Right atrium auricular region (tissue), 2 donors: ENCODE measurements around the gene ECE2. TPM values are rescaled to one million over a fixed set of nuclear protein-coding genes. Genes with fewer than 3 reads are reported as not detected.

Experiments
- DNase-seq: peaks from one replicate; pipeline ENCODE4 v3.0.0-alpha.2; 2019; ENCODE audit warnings: low spot score
- H3K27ac ChIP-seq, 2 donors: fragments of 200-600 bp; sonication (generic); 1 replicate in 1 of 2; 2 replicates in 1 of 2; pipeline ENCODE4 v1.5.1; 2016 to 2019
- H3K27me3 ChIP-seq, 2 donors: fragments of 200-600 bp; sonication (generic); one replicate each; pipeline versions ENCODE4 v1.5.1 to v1.6.0; 2017 to 2019
- H3K36me3 ChIP-seq: fragments of 200-600 bp; sonication (generic); one replicate; pipeline ENCODE4 v1.5.1; 2016
- H3K4me1 ChIP-seq, 2 donors: fragments of 200-600 bp; sonication (generic); one replicate each; pipeline versions ENCODE4 v1.5.1 to v1.6.0; 2017 to 2019
- H3K4me3 ChIP-seq, 2 donors: fragments of 200-600 bp; sonication (generic); 1 replicate in 1 of 2; 2 replicates in 1 of 2; pipeline ENCODE4 v1.5.1; 2017 to 2019; ENCODE audit warnings: mild to moderate bottlenecking in 1 of 2, moderate library complexity in 1 of 2
- H3K9me3 ChIP-seq, 2 donors: fragments of 200-600 bp; sonication (generic); one replicate each; pipeline ENCODE4 v1.5.1; 2019
- total RNA-seq, 2 donors: library from RNA; depleted of rRNA; stranded (reverse); fragments of >200 nt; gene quantifications; one replicate each; pipeline ENCODE4 v1.1.0, GENCODE V29; 2016
- TF ChIP-seq, protein P1 (sequence below), 2 donors: fragments of 200-600 bp; sonication (generic); IDR thresholded peaks; one replicate each; pipeline ENCODE4 v1.5.1; 2019; ENCODE audit warnings: antibody characterized with exemption in 2 of 2

The ECE2 gene
- total RNA-seq, 2 donors from 2014 or later = 1.6 TPM; not detected in 1

DNA sequence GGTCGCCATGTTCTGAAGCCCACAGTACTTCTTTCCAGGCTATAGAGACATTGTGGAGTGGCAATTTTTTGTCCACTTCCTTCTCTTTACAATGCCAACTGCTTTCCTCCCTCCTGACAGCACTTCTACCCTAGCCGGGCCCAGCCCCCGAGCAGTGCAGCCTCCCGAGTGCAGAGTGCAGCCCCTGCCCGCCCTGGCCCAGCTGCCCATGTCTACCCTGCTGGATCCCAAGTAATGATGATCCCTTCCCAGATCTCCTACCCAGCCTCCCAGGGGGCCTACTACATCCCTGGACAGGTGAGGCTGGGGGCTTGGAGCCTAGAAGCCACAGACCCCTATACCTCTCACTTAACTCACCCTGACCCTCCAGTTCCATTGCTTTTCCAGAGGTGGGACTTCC, 41.4 kb downstream of the ECE2 start:
- Histone ChIP-seq H3K27ac (peak overlapping the region in 1 of 2 donors; percentile 96), H3K27me3 (no peaks in the 10 kb centered on the region), H3K9me3 (no peaks in the 10 kb centered on the region), H3K4me1 (peaks cover 0 to 69% of the 10 kb centered on the region in 2 donors), H3K4me3 (peak overlapping the region in 1 of 2 donors; percentile 76), H3K36me3 (peaks cover 30% of the 10 kb centered on the region)
- TF ChIP-seq, protein P1, sequence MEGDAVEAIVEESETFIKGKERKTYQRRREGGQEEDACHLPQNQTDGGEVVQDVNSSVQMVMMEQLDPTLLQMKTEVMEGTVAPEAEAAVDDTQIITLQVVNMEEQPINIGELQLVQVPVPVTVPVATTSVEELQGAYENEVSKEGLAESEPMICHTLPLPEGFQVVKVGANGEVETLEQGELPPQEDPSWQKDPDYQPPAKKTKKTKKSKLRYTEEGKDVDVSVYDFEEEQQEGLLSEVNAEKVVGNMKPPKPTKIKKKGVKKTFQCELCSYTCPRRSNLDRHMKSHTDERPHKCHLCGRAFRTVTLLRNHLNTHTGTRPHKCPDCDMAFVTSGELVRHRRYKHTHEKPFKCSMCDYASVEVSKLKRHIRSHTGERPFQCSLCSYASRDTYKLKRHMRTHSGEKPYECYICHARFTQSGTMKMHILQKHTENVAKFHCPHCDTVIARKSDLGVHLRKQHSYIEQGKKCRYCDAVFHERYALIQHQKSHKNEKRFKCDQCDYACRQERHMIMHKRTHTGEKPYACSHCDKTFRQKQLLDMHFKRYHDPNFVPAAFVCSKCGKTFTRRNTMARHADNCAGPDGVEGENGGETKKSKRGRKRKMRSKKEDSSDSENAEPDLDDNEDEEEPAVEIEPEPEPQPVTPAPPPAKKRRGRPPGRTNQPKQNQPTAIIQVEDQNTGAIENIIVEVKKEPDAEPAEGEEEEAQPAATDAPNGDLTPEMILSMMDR (IDR thresholded peaks at IDR 0.05) = no peak
- no peak for DNase-seq

DNA sequence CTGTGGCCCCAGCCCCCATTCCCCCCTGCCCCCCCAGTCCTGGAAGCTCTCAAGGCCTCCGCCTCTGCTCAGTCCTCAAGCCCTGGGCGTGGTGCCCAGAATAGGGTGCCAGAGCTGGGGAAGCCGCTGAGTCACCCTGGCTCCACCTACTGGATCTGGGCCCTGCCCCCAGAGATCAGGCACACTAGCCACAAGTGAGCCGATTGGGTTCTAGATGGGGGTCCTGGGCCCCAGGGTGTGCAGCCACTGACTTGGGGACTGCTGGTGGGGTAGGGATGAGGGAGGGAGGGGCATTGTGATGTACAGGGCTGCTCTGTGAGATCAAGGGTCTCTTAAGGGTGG, 44.3 kb downstream of the ECE2 start:
- Histone ChIP-seq H3K9me3 (no peaks in the 10 kb centered on the region), H3K4me3 (peak overlapping the region in 1 of 2 donors; percentile 32), H3K27me3 (no peaks in the 10 kb centered on the region), H3K36me3 (peaks cover 58% of the 10 kb centered on the region), H3K4me1 (peaks cover 0 to 64% of the 10 kb centered on the region in 2 donors), H3K27ac (peak overlapping the region; percentile 89 to 96)
- TF ChIP-seq, protein P1 (IDR thresholded peaks at IDR 0.05) = peak in 1 of 2 donors; percentile 10
- DNase-seq = peak; percentile 98

DNA sequence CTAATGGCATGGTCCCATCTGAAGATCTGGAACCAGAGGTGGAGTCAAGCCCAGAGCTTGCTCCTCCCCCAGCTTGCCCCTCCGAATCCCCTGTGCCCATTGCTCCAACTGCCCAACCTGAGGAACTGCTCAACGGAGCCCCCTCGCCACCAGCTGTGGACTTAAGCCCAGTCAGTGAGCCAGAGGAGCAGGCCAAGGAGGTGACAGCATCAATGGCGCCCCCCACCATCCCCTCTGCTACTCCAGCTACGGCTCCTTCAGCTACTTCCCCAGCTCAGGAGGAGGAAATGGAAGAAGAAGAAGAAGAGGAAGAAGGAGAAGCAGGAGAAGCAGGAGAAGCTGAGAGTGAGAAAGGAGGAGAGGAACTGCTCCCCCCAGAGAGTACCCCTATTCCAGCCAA, 45.8 kb downstream of the ECE2 start:
- Histone ChIP-seq H3K9me3 (no peaks in the 10 kb centered on the region), H3K36me3 (peaks cover 74% of the 10 kb centered on the region), H3K4me3 (no peak overlapping the region), H3K4me1 (peaks cover 0 to 51% of the 10 kb centered on the region in 2 donors), H3K27me3 (no peaks in the 10 kb centered on the region), H3K27ac (peak overlapping the region; percentile 17 to 89)
- TF ChIP-seq, protein P1 (IDR thresholded peaks at IDR 0.05) = no peak
- DNase-seq = no peak

DNA sequence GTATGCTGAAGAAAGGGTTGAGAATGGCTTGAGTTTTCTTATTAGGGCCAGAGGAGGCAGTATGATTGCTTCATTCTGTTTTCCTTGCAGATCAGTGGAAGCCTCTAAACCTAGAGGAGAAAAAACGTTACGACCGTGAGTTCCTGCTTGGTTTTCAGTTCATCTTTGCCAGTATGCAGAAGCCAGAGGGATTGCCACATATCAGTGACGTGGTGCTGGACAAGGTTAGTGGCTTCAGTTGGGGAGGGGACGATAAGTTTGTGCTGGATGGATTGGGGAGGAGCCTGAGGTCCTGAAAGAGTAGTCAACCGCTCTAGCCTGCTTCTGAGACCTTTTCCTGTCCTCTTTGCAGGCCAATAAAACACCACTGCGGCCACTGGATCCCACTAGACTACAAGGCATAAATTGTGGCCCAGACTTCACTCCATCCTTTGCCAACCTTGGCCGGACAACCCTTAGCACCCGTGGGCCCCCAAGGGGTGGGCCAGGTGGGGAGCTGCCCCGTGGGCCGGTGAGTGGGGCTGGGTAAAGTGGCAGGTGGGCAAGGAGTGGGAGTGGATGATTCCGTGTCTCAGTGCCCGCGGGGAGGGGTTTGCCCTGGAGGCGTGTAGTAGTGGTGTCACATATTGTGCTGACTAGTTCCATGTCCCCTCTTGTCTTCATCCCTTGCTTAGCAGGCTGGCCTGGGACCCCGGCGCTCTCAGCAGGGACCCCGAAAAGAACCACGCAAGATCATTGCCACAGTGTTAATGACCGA, 47.1 kb downstream of the ECE2 start:
- H3K4me1 ChIP-seq = peaks cover 0 to 38% of the 10 kb centered on the region in 2 donors
- DNase-seq = peak; percentile 85
- H3K36me3 ChIP-seq = peaks cover 76% of the 10 kb centered on the region
- peak overlapping the region in 1 of 2 donors; percentile 43 for H3K27ac ChIP-seq
- TF ChIP-seq, protein P1 (IDR thresholded peaks at IDR 0.05) = no peak
- H3K4me3 ChIP-seq = no peak overlapping the region
- no peaks in the 10 kb centered on the region for H3K9me3 ChIP-seq
- no peaks in the 10 kb centered on the region for H3K27me3 ChIP-seq

DNA sequence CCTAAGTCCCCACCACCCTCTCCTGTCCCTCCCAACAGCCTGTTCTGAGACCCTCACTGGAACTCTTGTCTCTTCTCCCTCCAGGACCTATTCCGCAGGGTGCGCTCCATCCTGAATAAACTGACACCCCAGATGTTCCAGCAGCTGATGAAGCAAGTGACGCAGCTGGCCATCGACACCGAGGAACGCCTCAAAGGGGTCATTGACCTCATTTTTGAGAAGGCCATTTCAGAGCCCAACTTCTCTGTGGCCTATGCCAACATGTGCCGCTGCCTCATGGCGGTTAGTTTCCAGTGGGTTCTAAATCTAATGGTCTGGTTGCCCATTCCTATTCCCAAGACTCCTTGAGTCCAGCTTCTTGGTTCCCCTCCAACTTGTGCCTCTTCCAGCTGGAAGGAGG, 47.9 kb downstream of the ECE2 start:
- TF ChIP-seq, protein P1 (IDR thresholded peaks at IDR 0.05) = no peak
- H3K36me3 ChIP-seq = peaks cover 83% of the 10 kb centered on the region
- H3K4me1 ChIP-seq = peaks cover 0 to 32% of the 10 kb centered on the region in 2 donors
- H3K9me3 ChIP-seq = no peaks in the 10 kb centered on the region
- no peak overlapping the region for H3K4me3 ChIP-seq
- H3K27me3 ChIP-seq = no peaks in the 10 kb centered on the region
- peak; percentile 75 for DNase-seq
- peak overlapping the region in 1 of 2 donors; percentile 43 for H3K27ac ChIP-seq
